ENCODE results near the gene ADCK1. TPM values are rescaled to one million over a fixed set of nuclear protein-coding genes. Genes with fewer than 3 reads are reported as not detected.

The ADCK1 gene
- total RNA-seq, 1 donor from 2014 or later: 5.6 TPM

DNA sequence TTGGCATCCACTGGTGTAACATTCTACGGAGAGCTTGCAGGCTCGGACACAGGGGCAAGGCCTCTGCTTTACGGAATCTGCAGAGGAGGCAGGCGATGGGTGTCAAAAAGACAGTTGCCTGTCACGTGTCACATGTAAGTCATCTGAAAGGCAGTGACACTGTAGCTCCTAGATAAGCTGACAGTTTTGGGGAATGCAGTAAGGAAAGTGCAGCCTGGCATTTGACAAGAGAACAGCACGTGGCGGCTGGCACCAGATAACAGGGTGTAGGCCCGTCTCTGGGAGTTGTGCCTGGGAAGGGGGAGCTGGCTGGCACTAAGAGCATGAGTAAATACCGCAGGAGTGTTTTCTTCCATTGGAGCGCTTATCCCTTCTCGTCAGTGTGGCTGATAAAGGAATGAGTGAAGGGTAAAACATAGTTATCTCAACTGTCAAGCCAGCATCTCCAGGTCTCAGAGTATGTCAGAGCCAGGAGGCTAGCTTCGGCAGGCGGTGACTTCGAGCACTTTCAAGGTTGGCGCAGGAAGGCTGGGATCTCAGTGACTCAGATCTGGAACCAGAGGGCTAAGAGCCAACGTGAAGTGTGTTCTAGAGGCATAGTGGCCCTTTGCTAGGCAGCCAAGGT lies 26.1 kb downstream of the ADCK1 start:
- no peaks in the 10 kb centered on the region for H3K27me3 Mint-ChIP-seq (ENCODE audit: unreplicated experiment)
- no peak overlapping the region for H3K27ac Mint-ChIP-seq (ENCODE audit: unreplicated experiment)
- TF ChIP-seq, protein P1, sequence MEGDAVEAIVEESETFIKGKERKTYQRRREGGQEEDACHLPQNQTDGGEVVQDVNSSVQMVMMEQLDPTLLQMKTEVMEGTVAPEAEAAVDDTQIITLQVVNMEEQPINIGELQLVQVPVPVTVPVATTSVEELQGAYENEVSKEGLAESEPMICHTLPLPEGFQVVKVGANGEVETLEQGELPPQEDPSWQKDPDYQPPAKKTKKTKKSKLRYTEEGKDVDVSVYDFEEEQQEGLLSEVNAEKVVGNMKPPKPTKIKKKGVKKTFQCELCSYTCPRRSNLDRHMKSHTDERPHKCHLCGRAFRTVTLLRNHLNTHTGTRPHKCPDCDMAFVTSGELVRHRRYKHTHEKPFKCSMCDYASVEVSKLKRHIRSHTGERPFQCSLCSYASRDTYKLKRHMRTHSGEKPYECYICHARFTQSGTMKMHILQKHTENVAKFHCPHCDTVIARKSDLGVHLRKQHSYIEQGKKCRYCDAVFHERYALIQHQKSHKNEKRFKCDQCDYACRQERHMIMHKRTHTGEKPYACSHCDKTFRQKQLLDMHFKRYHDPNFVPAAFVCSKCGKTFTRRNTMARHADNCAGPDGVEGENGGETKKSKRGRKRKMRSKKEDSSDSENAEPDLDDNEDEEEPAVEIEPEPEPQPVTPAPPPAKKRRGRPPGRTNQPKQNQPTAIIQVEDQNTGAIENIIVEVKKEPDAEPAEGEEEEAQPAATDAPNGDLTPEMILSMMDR (IDR thresholded peaks at IDR 0.05; ENCODE audit: partially characterized antibody, unreplicated experiment): no peak
- H3K4me1 Mint-ChIP-seq (ENCODE audit: low read depth, unreplicated experiment): no peaks in the 10 kb centered on the region
- H3K4me3 Mint-ChIP-seq (ENCODE audit: unreplicated experiment): no peak overlapping the region
- no peaks in the 10 kb centered on the region for H3K36me3 Mint-ChIP-seq (ENCODE audit: unreplicated experiment)
- H3K9me3 Mint-ChIP-seq (ENCODE audit: unreplicated experiment): no peaks in the 10 kb centered on the region
- no peak for DNase-seq

DNA sequence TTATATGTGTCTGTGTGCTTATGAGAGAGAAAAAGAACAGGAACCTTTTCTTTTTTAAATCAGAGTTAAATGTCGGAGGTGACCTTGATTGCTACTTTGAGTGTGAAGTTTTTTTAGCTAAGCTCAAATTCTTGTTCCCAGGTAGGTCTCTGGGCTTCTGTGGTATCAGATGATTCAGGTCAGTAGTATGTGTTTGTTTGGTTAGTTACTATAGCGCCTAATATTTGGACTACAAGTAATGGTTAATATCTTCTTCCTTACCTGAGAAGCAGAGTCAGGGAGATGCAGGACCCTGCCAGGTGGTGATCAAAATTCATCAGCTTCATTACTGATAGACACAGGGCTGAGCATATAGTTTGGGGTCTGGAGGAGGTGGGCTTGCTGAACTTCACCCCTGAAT lies 30.8 kb downstream of the ADCK1 start:
- Mint-ChIP-seq H3K27ac (ENCODE audit: unreplicated experiment) (no peak overlapping the region), H3K4me3 (ENCODE audit: unreplicated experiment) (no peak overlapping the region), H3K27me3 (ENCODE audit: unreplicated experiment) (no peaks in the 10 kb centered on the region), H3K36me3 (ENCODE audit: unreplicated experiment) (no peaks in the 10 kb centered on the region), H3K4me1 (ENCODE audit: low read depth, unreplicated experiment) (no peaks in the 10 kb centered on the region), H3K9me3 (ENCODE audit: unreplicated experiment) (no peaks in the 10 kb centered on the region)
- DNase-seq: no peak
- TF ChIP-seq, protein P1 (IDR thresholded peaks at IDR 0.05; ENCODE audit: partially characterized antibody, unreplicated experiment): no peak

DNA sequence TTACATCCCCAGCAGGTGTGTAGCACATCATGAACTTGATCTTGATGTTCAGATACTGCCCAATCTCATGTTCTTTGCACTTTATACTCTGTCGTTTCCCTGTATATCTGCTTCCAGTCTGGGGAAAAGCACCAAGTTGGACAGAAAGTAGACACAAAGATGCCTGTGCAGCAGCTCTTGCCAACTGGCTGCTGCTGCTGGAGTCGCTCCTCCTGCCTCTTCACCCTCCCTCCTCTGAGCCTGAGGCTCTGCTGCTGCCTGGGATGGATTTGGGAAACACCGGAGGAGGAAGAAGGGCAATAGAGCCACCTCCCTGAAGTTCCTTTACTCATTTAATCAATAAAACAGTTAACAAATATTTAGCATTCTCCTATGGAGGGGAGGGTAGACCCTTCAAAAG lies 32.4 kb downstream of the ADCK1 start:
- TF ChIP-seq, protein P1 (IDR thresholded peaks at IDR 0.05; ENCODE audit: partially characterized antibody, unreplicated experiment): no peak
- no peaks in the 10 kb centered on the region for H3K9me3 Mint-ChIP-seq (ENCODE audit: unreplicated experiment)
- no peaks in the 10 kb centered on the region for H3K36me3 Mint-ChIP-seq (ENCODE audit: unreplicated experiment)
- no peak overlapping the region for H3K4me3 Mint-ChIP-seq (ENCODE audit: unreplicated experiment)
- DNase-seq: no peak
- H3K27ac Mint-ChIP-seq (ENCODE audit: unreplicated experiment): no peak overlapping the region
- no peaks in the 10 kb centered on the region for H3K4me1 Mint-ChIP-seq (ENCODE audit: low read depth, unreplicated experiment)
- no peaks in the 10 kb centered on the region for H3K27me3 Mint-ChIP-seq (ENCODE audit: unreplicated experiment)

DNA sequence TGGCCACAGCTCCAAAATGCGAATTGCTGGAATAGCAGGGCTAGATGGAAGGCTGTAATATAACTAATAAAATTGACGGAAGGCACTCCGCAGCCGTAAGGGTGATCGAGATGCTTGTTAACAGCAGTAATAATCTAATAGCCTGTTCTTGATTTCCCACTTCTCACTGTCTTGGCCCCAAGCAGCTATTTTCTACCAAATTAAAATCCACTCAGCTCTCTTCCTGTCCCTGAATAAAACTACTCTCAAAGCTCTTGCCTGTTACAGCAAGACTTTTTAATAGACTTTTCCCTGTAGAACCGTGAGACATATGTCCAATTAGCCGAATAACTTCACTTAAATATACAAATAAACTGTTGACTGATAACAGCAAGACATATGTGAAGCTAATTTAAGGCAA lies 38.0 kb downstream of the ADCK1 start:
- Mint-ChIP-seq H3K9me3 (ENCODE audit: unreplicated experiment) (peaks cover 1% of the 10 kb centered on the region), H3K4me1 (ENCODE audit: low read depth, unreplicated experiment) (no peaks in the 10 kb centered on the region), H3K27me3 (ENCODE audit: unreplicated experiment) (no peaks in the 10 kb centered on the region), H3K36me3 (ENCODE audit: unreplicated experiment) (no peaks in the 10 kb centered on the region), H3K27ac (ENCODE audit: unreplicated experiment) (no peak overlapping the region), H3K4me3 (ENCODE audit: unreplicated experiment) (no peak overlapping the region)
- TF ChIP-seq, protein P1 (IDR thresholded peaks at IDR 0.05; ENCODE audit: partially characterized antibody, unreplicated experiment): no peak
- DNase-seq: no peak

DNA sequence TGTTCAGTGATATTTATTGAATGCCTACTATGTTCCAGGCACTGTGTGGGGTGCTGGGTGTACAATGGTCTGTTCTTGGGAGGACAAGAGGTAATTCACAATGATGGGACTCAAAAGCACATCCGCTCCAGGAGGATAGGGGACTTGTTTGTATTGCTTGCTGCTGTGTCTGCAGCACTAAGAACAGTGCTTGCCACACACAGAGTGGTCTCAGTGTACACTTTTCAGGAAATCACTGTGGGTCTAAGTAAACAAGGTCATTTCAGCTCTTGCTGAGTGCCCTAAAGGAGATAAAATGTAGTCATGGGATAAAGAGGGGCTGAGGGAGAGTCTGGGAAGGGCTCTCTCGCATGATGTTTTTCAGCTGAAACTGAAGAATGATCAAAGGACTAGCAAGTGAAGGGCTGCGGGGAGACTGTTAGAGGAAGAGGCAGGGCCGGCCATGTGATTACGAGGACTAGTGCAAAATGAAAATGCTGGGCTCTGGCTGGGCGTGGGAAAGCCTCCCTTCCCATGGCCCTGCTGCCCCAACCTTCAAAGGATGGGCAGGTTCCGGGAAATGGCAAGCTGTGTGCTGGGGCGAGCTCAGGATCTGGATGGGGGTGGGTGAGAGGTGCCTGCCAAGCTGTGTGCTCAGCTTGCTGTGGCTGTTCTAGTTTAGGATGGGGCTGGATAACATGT lies 39.1 kb downstream of the ADCK1 start:
- no peak for DNase-seq
- Mint-ChIP-seq H3K4me1 (ENCODE audit: low read depth, unreplicated experiment) (peaks cover 2% of the 10 kb centered on the region), H3K4me3 (ENCODE audit: unreplicated experiment) (no peak overlapping the region), H3K27me3 (ENCODE audit: unreplicated experiment) (no peaks in the 10 kb centered on the region), H3K36me3 (ENCODE audit: unreplicated experiment) (no peaks in the 10 kb centered on the region), H3K27ac (ENCODE audit: unreplicated experiment) (no peak overlapping the region), H3K9me3 (ENCODE audit: unreplicated experiment) (peaks cover 1% of the 10 kb centered on the region)
- TF ChIP-seq, protein P1 (IDR thresholded peaks at IDR 0.05; ENCODE audit: partially characterized antibody, unreplicated experiment): no peak

All from glutamatergic neuron (in vitro differentiated cells).